OCI-LY3 (cell line): Measurements from ENCODE around the gene TAF11.

Source experiments
- CTCF ChIP-seq: fragments of 200-600, 300-600 bp; sonication (generic); IDR thresholded peaks from 2 replicates; pipeline ENCODE4 v1.5.1; 2014; ENCODE audit warnings: antibody characterized with exemption, low read length, low read depth
- EZH2phosphoT487 ChIP-seq: fragments of 200-600 bp; shearing (Covaris generic); IDR thresholded peaks from 2 replicates; pipeline ENCODE4 v1.6.1; 2018; ENCODE audit warnings: antibody characterized with exemption, mixed run types, low read depth

- TF ChIP-seq CTCF (no peak), EZH2phosphoT487 (no peak)
Observed at GRCh38 chr6:34900321-34901031, 12.6 kb upstream of the TAF11 start.
